Astrocyte (in vitro differentiated cells and primary cell): Measurements from ENCODE around the gene MPP2.

Experiments used
- CTCF ChIP-seq: IDR thresholded peaks from 2 replicates; pipeline ENCODE4 v1.5.1; 2011; ENCODE audit warnings: low read depth, mild to moderate bottlenecking, inconsistent platforms, low read length, moderate library complexity; ENCODE audit not compliant: insufficient read depth
- EZH2 ChIP-seq: IDR thresholded peaks from 2 replicates; pipeline ENCODE4 v1.6.1; 2012; ENCODE audit warnings: mild to moderate bottlenecking, low read length, inconsistent platforms; ENCODE audit not compliant: insufficient read depth

DNA sequence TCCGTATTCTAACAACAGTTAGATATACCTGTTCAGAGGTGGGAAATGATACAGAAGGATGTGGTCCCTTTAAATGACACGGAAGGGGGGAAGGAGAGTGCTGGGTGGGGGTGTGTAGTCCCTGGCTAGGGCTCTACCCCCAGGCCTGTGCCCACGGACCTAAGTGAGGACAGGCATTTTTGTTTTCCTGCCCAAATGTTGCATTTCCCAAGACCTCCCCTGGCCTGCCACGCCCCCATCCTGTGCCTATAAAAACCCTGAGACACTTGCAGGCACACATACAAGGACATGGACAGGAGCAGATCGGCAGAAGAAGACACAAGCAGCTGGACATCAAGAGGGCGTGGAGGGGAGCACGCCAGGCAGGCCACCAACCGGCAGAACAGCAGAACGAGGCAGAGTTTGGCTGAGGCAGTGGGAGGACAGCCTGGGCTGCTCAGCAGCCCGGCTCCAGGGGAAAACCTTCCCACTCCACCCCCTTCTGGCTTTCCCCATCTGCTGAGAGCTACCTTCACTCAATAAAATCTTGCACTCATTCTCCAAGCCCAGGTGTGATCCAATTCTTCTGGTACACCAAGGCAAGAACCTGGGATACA is 13.3 kb upstream of the MPP2 start:
- TF ChIP-seq CTCF (no peak), EZH2 (no peak)
